H1 (cell line): ENCODE results near the gene ASIC2. TPM values are rescaled to one million over a fixed set of nuclear protein-coding genes. Genes with fewer than 3 reads are reported as not detected.

Experiments used
- CBX5 ChIP-seq: fragments of 300-800, 300-1000 bp; sonication (generic); IDR thresholded peaks from 2 replicates; pipeline ENCODE4 v1.7.1; 2016; ENCODE audit warnings: antibody characterized with exemption, low read length, low read depth
- CBX8 ChIP-seq: fragments of 300-800, 300-1000 bp; sonication (generic); IDR thresholded peaks from 2 replicates; pipeline ENCODE4 v1.7.1; 2016; ENCODE audit warnings: low read depth, low read length, borderline replicate concordance
- CHD1 ChIP-seq: IDR thresholded peaks from 2 replicates; pipeline ENCODE4 v1.6.1; 2012; ENCODE audit warnings: low read depth, low read length, improper control_type of control experiment
- CHD7 ChIP-seq: fragments of 300-600 bp; sonication (generic); IDR thresholded peaks from 2 replicates; pipeline ENCODE4 v1.7.1; 2012; ENCODE audit warnings: low read length, moderate library complexity, mild to moderate bottlenecking, inconsistent platforms; ENCODE audit not compliant: insufficient replicate concordance
- HDAC2 ChIP-seq, 2 experiments: fragments of 300-600 bp in 1 of 2; sonication (generic) in 1 of 2; IDR thresholded peaks; 2 replicates each; pipeline ENCODE4 v1.6.1; 2011 to 2012; ENCODE audit warnings: low read depth in 2 of 2, low read length in 2 of 2, mild to moderate bottlenecking in 2 of 2, moderate library complexity in 2 of 2, borderline replicate concordance in 1 of 2, inconsistent platforms in 1 of 2
- NANOG ChIP-seq: IDR thresholded peaks from 2 replicates; pipeline ENCODE4 v1.6.1; 2011; ENCODE audit warnings: low read length, low read depth, mild to moderate bottlenecking, inconsistent platforms; ENCODE audit not compliant: insufficient read depth, poor library complexity, severe bottlenecking
- RBBP5 ChIP-seq: IDR thresholded peaks from 2 replicates; pipeline ENCODE4 v1.7.1; 2012; ENCODE audit warnings: low read depth, mild to moderate bottlenecking, inconsistent platforms, low read length, moderate library complexity, borderline replicate concordance
- RNF2 ChIP-seq: fragments of 200-900, 300-1000 bp; sonication (generic); IDR thresholded peaks from 2 replicates; pipeline ENCODE4 v1.7.1; 2016; ENCODE audit warnings: borderline replicate concordance, low read depth, mild to moderate bottlenecking, antibody characterized with exemption, low read length; ENCODE audit not compliant: poor library complexity, severe bottlenecking; ENCODE audit errors: missing control alignments
- TAF1 ChIP-seq: IDR thresholded peaks from 2 replicates; pipeline ENCODE4 v1.6.1; 2011; ENCODE audit warnings: mild to moderate bottlenecking, low read depth, low read length
- polyA plus RNA-seq, 7 experiments: library from polyadenylated mRNA; depleted of rRNA in 3 of 7; stranded (reverse) in 5 of 7; unstranded in 2 of 7; fragments of >200 nt in 5 of 7; fragments of 200-250 nt in 2 of 7; gene quantifications; 1 replicate in 5 of 7; 2 replicates in 1 of 7; 4 replicates in 1 of 7; pipeline versions ENCODE4 v1.2.1 to v1.2.3, GENCODE V29; 2011 to 2013; ENCODE audit warnings: missing spikeins in 2 of 7, mixed read lengths in 2 of 7
- total RNA-seq: library from RNA; stranded (reverse); fragmentation: NEBNext Ultra II Directional; extraction: Animal tissue kit (Norgen Biotek cat#: 25700); gene quantifications from 2 replicates; pipeline ENCODE4 v1.2.1, GENCODE V29; 2021

ASIC2 gene
- total and polyA plus RNA-seq, 2 of the 8 experiments (the other 6 are each of a cell fraction or from before 2014, with no cell fraction given), result 0.86 to 1.2 TPM

GRCh38 chr17:33169580-33170285, 123.4 kb downstream of the ASIC2 start (continued):
- TF ChIP-seq CHD7, result no peak
- TF ChIP-seq TAF1, result no peak
- TF ChIP-seq RNF2, result no peak
- TF ChIP-seq CHD1, result no peak
- no peak for TF ChIP-seq RBBP5
- TF ChIP-seq NANOG, result no peak
- TF ChIP-seq CBX5, result no peak
- TF ChIP-seq CBX8, result no peak
- no peak for TF ChIP-seq HDAC2 (IDR thresholded peaks at IDR 0.05; ENCODE audit: borderline replicate concordance in 1 of 2, low read depth in 2 of 2, low read length in 2 of 2)
